Astrocyte (in vitro differentiated cells and primary cell): Measurements from ENCODE around the gene ANKRD30A. TPM values are rescaled to one million over a fixed set of nuclear protein-coding genes. Genes with fewer than 3 reads are reported as not detected.

Source experiments
- DNase-seq: peaks from one replicate; pipeline ENCODE4 v3.0.0-alpha.2; 2010; ENCODE audit warnings: low read depth
- FAIRE-seq: peaks from 2 replicates; lab custom pipeline; 2011; peaks lifted over from hg19 to GRCh38; lab: Jason Lieb, UNC
- H2AFZ ChIP-seq: 2 replicates; pipeline ENCODE4 v1.6.0; 2012; ENCODE audit warnings: low read depth, low read length, inconsistent platforms
- H3K27ac ChIP-seq: 2 replicates; pipeline ENCODE4 v1.5.1; 2011; ENCODE audit warnings: low read depth, low read length, inconsistent platforms
- H3K27me3 ChIP-seq: 2 replicates; pipeline ENCODE4 v1.6.0; 2011; ENCODE audit warnings: low read length, inconsistent platforms; ENCODE audit not compliant: insufficient read depth
- H3K36me3 ChIP-seq: 2 replicates; pipeline ENCODE4 v1.5.1; 2011; ENCODE audit warnings: low read length, inconsistent platforms; ENCODE audit not compliant: insufficient read depth
- H3K4me1 ChIP-seq: 2 replicates; pipeline ENCODE4 v1.5.1; 2011; ENCODE audit warnings: low read length, inconsistent platforms; ENCODE audit not compliant: insufficient read depth
- H3K4me2 ChIP-seq: 2 replicates; pipeline ENCODE4 v1.6.0; 2012; ENCODE audit warnings: low read length, inconsistent platforms
- H3K4me3 ChIP-seq: 2 replicates; pipeline ENCODE4 v1.5.1; 2011; ENCODE audit warnings: low read depth, mild to moderate bottlenecking, low read length, inconsistent platforms; ENCODE audit not compliant: insufficient read depth
- H3K79me2 ChIP-seq: 2 replicates; pipeline ENCODE4 v1.6.0; 2012; ENCODE audit warnings: mild to moderate bottlenecking, low read length, inconsistent platforms; ENCODE audit not compliant: insufficient read depth
- H3K9ac ChIP-seq: 2 replicates; pipeline ENCODE4 v1.6.0; 2012; ENCODE audit warnings: mild to moderate bottlenecking, low read length, inconsistent platforms
- H3K9me3 ChIP-seq: 2 replicates; pipeline ENCODE4 v1.5.1; 2012; ENCODE audit warnings: low read depth, mild to moderate bottlenecking, low read length, inconsistent platforms; ENCODE audit not compliant: insufficient read depth
- H4K20me1 ChIP-seq: 2 replicates; pipeline ENCODE4 v1.6.0; 2012; ENCODE audit warnings: low read length, inconsistent platforms; ENCODE audit not compliant: insufficient read depth
- H3K27ac Mint-ChIP-seq: one replicate; pipeline ENCODE4 v1.8.0; 2021; ENCODE audit warnings: mild to moderate bottlenecking, mixed read lengths; ENCODE audit not compliant: unreplicated experiment
- H3K27me3 Mint-ChIP-seq: one replicate; pipeline ENCODE4 v1.8.0; 2021; ENCODE audit warnings: low read depth, mixed read lengths; ENCODE audit not compliant: unreplicated experiment
- H3K36me3 Mint-ChIP-seq: one replicate; pipeline ENCODE4 v1.8.0; 2021; ENCODE audit warnings: low read depth, mixed read lengths; ENCODE audit not compliant: unreplicated experiment
- H3K4me1 Mint-ChIP-seq: one replicate; pipeline ENCODE4 v1.8.0; 2021; ENCODE audit warnings: low read depth, mixed read lengths; ENCODE audit not compliant: unreplicated experiment
- H3K4me3 Mint-ChIP-seq: one replicate; pipeline ENCODE4 v1.8.0; 2021; ENCODE audit warnings: mild to moderate bottlenecking, moderate library complexity, mixed read lengths; ENCODE audit not compliant: unreplicated experiment
- H3K9me3 Mint-ChIP-seq: one replicate; pipeline ENCODE4 v1.8.0; 2021; ENCODE audit warnings: mild to moderate bottlenecking, mixed read lengths; ENCODE audit not compliant: unreplicated experiment
- CTCF ChIP-seq: IDR thresholded peaks from 2 replicates; pipeline ENCODE4 v1.5.1; 2011; ENCODE audit warnings: low read depth, mild to moderate bottlenecking, inconsistent platforms, low read length, moderate library complexity; ENCODE audit not compliant: insufficient read depth
- EZH2 ChIP-seq: IDR thresholded peaks from 2 replicates; pipeline ENCODE4 v1.6.1; 2012; ENCODE audit warnings: mild to moderate bottlenecking, low read length, inconsistent platforms; ENCODE audit not compliant: insufficient read depth
- total RNA-seq: library from RNA; stranded (reverse); gene quantifications from 2 replicates; pipeline ENCODE4 v1.2.1, GENCODE V29; 2021

ANKRD30A gene
- total RNA-seq, 1 donor from 2014 or later: not detected

- H4K20me1 ChIP-seq: no peaks in the 10 kb centered on the region
- H3K4me1 Mint-ChIP-seq: no peaks in the 10 kb centered on the region
- FAIRE-seq: no peak
- no peaks in the 10 kb centered on the region for H3K9me3 Mint-ChIP-seq
- H3K27ac Mint-ChIP-seq: no peak overlapping the region
- H3K27me3 Mint-ChIP-seq: no peaks in the 10 kb centered on the region
- TF ChIP-seq CTCF (no peak), EZH2 (no peak)
- no peak overlapping the region for H3K4me3 Mint-ChIP-seq
- no peaks in the 10 kb centered on the region for H3K79me2 ChIP-seq
- no peak overlapping the region for H3K4me2 ChIP-seq
- no peak overlapping the region for H2AFZ ChIP-seq
- H3K27me3 ChIP-seq: no peaks in the 10 kb centered on the region
- H3K9me3 ChIP-seq: peaks cover 3% of the 10 kb centered on the region
- H3K36me3 Mint-ChIP-seq: no peaks in the 10 kb centered on the region
- H3K4me3 ChIP-seq: no peak overlapping the region
- H3K4me1 ChIP-seq: no peaks in the 10 kb centered on the region
- H3K9ac ChIP-seq: no peak overlapping the region
- no peaks in the 10 kb centered on the region for H3K36me3 ChIP-seq
- DNase-seq: no peak
- no peak overlapping the region for H3K27ac ChIP-seq
These were observed 109.3 kb downstream of the ANKRD30A start for GRCh38 chr10:37234692-37235091.

GRCh38 chr10:37236093-37236492, 110.7 kb downstream of the ANKRD30A start:
- Histone ChIP-seq H2AFZ (no peak overlapping the region), H3K36me3 (no peaks in the 10 kb centered on the region), H4K20me1 (no peaks in the 10 kb centered on the region), H3K9ac (no peak overlapping the region), H3K79me2 (no peaks in the 10 kb centered on the region), H3K27ac (no peak overlapping the region), H3K4me3 (no peak overlapping the region), H3K9me3 (peaks cover 8% of the 10 kb centered on the region), H3K4me1 (no peaks in the 10 kb centered on the region), H3K27me3 (no peaks in the 10 kb centered on the region), H3K4me2 (no peak overlapping the region)
- Mint-ChIP-seq H3K27ac (no peak overlapping the region), H3K36me3 (no peaks in the 10 kb centered on the region), H3K27me3 (no peaks in the 10 kb centered on the region), H3K4me3 (no peak overlapping the region), H3K4me1 (no peaks in the 10 kb centered on the region), H3K9me3 (peaks cover 2% of the 10 kb centered on the region)
- DNase-seq (no peak), FAIRE-seq (no peak)
- TF ChIP-seq EZH2 (no peak), CTCF (no peak)

- no peaks in the 10 kb centered on the region for H3K4me1 ChIP-seq
- no peak overlapping the region for H2AFZ ChIP-seq
- no peaks in the 10 kb centered on the region for H4K20me1 ChIP-seq
- TF ChIP-seq CTCF: no peak
- TF ChIP-seq EZH2: no peak
- no peaks in the 10 kb centered on the region for H3K36me3 ChIP-seq
- no peak overlapping the region for H3K27ac ChIP-seq
- H3K4me3 ChIP-seq: no peak overlapping the region
- FAIRE-seq (no peak), DNase-seq (no peak)
- H3K27me3 ChIP-seq: no peaks in the 10 kb centered on the region
- no peaks in the 10 kb centered on the region for H3K79me2 ChIP-seq
- no peak overlapping the region for H3K27ac Mint-ChIP-seq
- no peaks in the 10 kb centered on the region for H3K36me3 Mint-ChIP-seq
- H3K4me1 Mint-ChIP-seq: no peaks in the 10 kb centered on the region
- no peak overlapping the region for H3K9ac ChIP-seq
- no peaks in the 10 kb centered on the region for H3K27me3 Mint-ChIP-seq
- H3K4me3 Mint-ChIP-seq: no peak overlapping the region
- no peak overlapping the region for H3K4me2 ChIP-seq
- H3K9me3 ChIP-seq: peaks cover 8% of the 10 kb centered on the region
- peaks cover 5% of the 10 kb centered on the region for H3K9me3 Mint-ChIP-seq
These were observed 114.8 kb downstream of the ANKRD30A start for GRCh38 chr10:37240223-37240622.
